Epithelial cell of esophagus (primary cell): Measurements from ENCODE around the gene CNGA1.

Source experiments
- DNase-seq: peaks from one replicate; pipeline ENCODE4 v3.0.0; 2010; ENCODE audit warnings: low read depth
- H3K4me3 ChIP-seq: 2 replicates; pipeline ENCODE4 v1.5.1; 2011; ENCODE audit warnings: mild to moderate bottlenecking, low read length, control low read depth
- CTCF ChIP-seq: IDR thresholded peaks from 2 replicates; pipeline ENCODE4 v1.5.1; 2011; ENCODE audit warnings: low read depth, mild to moderate bottlenecking, low read length, control low read depth, inconsistent platforms; ENCODE audit not compliant: insufficient read depth; ENCODE audit errors: missing control alignments

Gene CNGA1

GRCh38 chr4:48016141-48017107 is at the start of gene CNGA1, which contains the start of gene NIPAL1:
Gene CNGA1, minus strand, starts transcription at chr4:48016681. Its CDS starts 63,992 bp downstream, at chr4:47952689.
Gene NIPAL1, plus strand, starts transcription at chr4:48016772. Its CDS starts 68 bp downstream, at chr4:48016840.
- peak; percentile 38 for TF ChIP-seq CTCF
- peak within 1 kb of the TSS; percentile 87 for H3K4me3 ChIP-seq
- peak; percentile 97 for DNase-seq

- no peak overlapping the region for H3K4me3 ChIP-seq
- no peak for TF ChIP-seq CTCF
- no peak for DNase-seq
These were observed 49.1 kb upstream of the CNGA1 start for GRCh38 chr4:48065587-48066052.

- no peak overlapping the region for H3K4me3 ChIP-seq
- no peak for TF ChIP-seq CTCF
- DNase-seq: no peak
These were observed 47.9 kb upstream of the CNGA1 start for GRCh38 chr4:48064349-48064748.

DNA sequence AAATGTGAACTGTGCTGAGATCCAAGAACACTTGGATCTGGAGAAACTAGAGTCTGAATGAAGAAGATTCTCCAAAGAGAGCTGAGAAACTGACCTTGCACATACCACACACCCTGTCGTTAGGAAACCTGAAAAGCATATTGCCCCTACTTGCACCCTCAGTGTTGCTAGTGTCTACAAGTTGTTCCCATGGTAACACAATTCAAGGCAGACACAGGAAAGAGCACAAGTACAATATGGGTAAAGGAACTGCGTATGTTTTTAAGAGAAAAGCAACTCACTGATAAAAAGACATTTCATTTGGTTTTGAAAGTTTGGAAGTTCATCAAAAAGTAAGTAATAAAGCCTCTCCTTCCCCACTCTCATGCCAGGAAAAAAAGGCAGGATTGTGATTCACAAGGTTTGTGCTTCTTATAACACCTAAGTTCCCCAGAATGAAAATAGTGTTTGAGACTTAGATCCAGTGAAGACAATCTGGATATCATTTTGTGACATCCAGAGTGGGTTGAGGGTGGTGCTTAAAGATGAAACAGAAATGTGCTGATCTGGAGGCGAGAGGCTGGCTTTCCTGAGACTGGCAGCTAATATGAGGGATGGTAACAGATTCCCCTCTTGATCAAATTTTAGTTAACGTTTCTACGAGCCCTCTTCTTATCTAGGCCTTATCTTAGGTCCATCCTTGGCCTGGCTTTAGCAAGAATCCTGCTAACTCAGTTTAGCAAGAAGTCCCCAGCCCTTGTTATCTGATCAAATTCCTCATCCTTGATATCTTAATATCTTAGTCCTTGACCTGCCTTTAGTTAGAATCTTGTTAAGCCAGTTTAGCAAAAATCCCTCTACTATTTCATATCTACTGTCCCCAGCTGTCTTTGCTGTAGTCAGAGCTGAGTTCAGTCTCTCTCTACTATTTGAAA is 42.4 kb upstream of the CNGA1 start:
- DNase-seq: no peak
- no peak overlapping the region for H3K4me3 ChIP-seq
- no peak for TF ChIP-seq CTCF

DNA sequence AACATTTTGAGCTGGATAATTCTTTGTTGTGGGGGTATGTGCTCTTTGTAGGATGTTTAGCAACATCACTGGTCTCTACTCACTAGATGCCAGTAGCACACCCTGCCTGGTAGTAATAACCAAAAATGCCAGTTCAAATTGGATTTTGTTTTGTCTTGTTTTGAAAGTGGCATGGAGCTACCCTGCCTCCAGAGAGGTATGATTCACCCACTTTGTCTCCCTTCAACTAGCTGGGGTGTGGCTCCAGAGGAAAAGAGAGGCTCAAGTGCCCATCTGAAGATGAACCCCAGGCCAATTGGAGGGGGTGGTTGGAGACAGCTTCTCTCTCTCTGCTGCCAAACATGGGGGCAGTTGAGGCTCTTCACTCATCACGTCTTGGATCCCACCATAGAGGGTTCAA is 34.6 kb upstream of the CNGA1 start:
- H3K4me3 ChIP-seq: no peak overlapping the region
- no peak for TF ChIP-seq CTCF
- peak; percentile 36 for DNase-seq

- no peak for DNase-seq
- H3K4me3 ChIP-seq: no peak overlapping the region
- TF ChIP-seq CTCF: no peak
These were observed 33.0 kb upstream of the CNGA1 start for GRCh38 chr4:48049483-48049882.
